RPMI7951 (cell line): ENCODE data around the gene KBTBD6. TPM values are rescaled to one million over a fixed set of nuclear protein-coding genes. Genes with fewer than 3 reads are reported as not detected.
A peak's percentile ranks its signal among the peaks of the same experiment; 100 is the strongest.
"Not testable (repeated sequence)": the region's sequence is repeated elsewhere in the genome, so short reads cannot be mapped to it uniquely, and the experiment has no call there.

ENCODE experiments used
- DNase-seq: peaks from one replicate; pipeline ENCODE4 v3.0.0-alpha.2; 2012; ENCODE audit warnings: low read depth
- total RNA-seq: library from RNA; depleted of rRNA; stranded (reverse); fragments of >200 nt; shearing (Covaris generic); gene quantifications from 2 replicates; pipeline ENCODE4 v1.2.3, GENCODE V29; 2014; rRNA removed

The KBTBD6 gene, protein sequence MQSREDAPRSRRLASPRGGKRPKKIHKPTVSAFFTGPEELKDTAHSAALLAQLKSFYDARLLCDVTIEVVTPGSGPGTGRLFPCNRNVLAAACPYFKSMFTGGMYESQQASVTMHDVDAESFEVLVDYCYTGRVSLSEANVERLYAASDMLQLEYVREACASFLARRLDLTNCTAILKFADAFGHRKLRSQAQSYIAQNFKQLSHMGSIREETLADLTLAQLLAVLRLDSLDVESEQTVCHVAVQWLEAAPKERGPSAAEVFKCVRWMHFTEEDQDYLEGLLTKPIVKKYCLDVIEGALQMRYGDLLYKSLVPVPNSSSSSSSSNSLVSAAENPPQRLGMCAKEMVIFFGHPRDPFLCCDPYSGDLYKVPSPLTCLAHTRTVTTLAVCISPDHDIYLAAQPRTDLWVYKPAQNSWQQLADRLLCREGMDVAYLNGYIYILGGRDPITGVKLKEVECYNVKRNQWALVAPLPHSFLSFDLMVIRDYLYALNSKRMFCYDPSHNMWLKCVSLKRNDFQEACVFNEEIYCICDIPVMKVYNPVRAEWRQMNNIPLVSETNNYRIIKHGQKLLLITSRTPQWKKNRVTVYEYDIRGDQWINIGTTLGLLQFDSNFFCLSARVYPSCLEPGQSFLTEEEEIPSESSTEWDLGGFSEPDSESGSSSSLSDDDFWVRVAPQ
- 9.0 and 9.2 TPM in 2 replicates for total RNA-seq

DNA sequence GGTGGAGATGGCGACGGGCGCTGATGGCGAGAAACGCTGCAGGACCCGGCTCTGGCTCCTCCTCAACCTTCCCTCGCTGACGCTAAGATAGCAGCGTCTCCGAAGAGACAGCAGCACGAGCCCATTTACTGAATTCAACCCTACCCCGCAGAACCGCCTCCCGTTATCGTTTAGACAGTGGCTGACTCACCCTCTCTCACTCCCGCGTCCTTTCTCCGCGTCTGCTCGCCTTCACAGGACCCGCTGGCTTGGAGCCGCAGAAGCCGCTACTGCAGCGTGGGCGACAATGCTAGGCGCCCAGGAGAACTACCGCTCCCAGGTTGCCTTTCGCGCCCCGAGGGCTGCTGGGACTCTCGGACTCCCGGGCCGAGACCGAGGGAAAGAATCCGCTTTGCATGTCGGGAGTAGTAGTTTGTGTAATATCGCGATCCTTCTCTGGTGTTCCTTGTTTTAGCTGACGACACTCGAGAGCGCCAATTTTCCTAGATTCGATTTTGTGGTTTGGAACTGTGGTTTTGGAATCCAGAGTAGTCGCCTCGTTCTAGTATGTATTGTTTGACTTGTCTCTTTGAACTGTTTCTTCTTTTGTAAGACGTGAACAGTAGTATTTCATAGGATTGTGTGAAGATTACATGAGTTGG lies at the start of gene KBTBD6:
TSS of gene KBTBD6 (minus strand) at position 291 of the 641 bp plus-strand sequence. CDS start 291 bp downstream, outside the sequence.
- peak; percentile 98 for DNase-seq

DNA sequence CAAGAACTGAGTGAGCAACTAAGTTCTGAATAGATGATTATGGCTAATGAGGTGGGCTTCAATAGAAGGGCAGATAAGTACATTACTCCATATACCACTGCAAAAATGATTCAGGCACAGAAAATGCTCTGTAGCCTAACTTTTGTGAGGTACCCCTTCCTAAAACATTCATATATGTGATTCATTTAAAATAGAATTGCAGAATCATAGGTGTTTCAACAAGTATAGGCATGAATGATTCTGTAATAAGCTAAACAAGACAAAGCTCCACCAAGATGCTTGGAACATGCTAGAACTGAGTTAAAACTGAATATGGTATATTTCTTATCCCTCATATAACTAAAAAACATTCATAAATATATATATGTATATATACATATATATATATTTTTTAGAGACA lies 49.6 kb upstream of the KBTBD6 start:
- DNase-seq, result no peak

DNA sequence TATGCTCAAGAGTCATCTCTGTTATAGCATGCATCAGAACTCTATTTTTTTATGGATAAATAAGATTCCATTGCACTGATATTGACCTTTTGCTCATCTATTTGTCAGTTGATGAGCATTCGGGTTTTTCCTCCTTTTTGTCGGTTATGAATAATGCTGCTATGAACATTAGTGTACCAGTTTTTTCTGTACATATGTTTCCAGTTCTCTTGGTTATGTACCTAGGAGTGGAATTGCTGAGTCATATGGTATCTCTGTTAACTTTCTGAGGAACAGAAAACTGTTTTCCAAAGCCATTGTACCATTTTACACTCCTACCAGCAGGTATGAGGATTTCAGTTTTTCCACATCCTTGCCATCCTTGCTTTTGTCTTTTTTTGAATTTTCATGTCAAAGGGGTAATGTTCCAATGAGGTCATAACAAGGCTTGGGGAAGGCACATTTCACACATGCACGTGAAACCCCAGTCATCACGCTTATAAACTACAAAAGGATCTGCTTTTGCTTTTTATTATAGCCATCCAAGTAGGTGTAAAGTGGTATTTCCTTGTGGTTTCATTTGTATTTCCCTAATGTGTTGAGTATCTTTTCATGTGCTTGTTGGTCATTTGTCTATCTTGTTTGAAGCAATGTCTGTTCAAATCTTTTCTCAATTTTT lies 47.1 kb upstream of the KBTBD6 start:
- DNase-seq, result peak; percentile 3

DNA sequence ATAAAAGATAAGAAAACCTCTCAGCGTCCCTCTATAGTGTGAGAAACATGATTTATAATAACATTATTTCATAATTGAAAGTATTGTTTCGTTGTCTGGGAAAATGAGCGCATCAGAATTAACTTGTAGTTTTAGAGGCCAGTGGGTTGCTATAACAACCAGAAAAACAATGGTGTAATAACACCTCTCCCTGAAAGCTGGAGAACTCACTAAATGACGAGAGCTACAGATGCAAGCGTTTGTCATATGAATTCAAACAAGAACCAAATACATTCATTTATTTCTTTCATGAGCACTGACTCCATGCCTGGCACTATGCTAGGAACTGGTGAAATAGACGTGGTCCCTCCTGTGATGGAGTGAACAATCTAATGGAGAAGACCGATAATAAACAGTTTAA lies 45.4 kb upstream of the KBTBD6 start:
- DNase-seq, result no peak

DNA sequence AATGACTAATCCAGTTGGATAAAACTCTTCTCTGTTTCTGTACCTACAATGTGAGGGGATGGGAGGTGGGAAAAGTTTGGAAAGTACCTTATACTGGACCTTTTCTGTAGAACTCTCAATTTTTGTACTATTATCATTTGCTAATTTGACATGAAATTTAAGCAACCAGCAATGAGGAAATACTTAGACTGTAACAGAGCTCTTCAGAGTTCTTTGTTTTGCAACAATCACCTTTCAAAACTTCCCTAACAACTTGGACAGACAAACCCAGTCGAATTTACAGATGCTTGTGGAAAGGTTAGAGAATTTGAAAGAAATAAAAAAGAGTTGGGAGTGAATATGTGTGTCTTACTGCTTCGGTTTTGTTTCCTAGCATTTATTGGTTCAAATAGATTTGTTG lies 45.0 kb upstream of the KBTBD6 start:
- DNase-seq, result no peak

DNA sequence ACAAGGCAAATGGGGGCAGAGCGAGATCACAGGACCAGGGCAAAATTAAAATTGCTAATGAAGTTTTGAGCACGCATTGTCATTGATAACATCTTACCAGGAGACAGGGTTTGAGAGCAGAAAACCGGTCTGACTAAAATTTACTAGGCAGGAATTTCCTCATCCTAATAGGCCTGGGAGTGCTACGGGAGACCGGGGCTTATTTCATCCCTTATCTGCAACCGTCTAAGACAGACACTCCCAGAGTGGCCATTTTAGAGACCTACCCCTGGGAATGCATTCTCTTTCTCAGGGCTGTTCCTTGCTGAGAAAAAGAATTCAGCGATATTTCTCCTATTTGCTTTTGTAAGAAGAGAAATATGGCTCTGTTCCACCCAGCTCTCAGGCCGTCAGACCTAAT lies 43.0 kb upstream of the KBTBD6 start:
- DNase-seq, result not testable (repeated sequence)

DNA sequence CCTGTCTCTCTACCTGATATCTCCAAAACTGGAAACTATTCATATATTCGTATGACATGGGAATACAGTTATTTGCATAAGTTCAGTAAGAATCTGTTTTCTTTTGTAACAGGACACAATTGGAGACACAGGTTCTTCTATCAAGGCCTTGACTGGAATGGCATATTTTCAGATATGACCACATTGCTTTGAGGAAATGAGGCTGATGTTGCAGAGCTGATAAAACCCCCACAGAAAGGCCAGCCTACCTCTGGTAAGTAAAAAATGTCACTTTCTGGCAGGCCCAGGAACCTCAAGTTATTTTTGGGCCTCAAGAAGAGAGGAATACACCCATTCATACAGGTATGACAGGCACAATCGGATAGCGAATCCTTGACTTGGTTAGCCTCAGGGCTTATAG lies 29.5 kb upstream of the KBTBD6 start:
- no peak for DNase-seq

DNA sequence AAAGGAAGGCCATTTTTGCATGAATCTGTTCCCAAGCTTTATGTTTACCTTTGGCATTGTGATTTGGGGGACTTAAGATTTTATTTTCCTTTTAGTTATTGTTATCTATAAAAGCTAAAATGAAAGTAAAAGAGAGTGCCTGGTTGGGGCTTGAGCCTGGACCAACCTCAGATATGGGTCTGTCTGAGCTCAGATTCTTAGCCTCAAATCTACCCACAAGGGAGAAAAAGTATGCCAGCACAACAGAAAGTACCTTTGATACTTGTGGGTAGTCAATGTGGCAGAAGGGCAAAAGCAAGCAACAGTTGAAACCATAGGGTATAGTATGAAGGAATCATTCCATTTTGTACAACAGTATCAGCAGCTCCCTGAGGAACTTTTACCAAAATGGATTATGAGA lies 26.6 kb upstream of the KBTBD6 start:
- DNase-seq, result no peak

DNA sequence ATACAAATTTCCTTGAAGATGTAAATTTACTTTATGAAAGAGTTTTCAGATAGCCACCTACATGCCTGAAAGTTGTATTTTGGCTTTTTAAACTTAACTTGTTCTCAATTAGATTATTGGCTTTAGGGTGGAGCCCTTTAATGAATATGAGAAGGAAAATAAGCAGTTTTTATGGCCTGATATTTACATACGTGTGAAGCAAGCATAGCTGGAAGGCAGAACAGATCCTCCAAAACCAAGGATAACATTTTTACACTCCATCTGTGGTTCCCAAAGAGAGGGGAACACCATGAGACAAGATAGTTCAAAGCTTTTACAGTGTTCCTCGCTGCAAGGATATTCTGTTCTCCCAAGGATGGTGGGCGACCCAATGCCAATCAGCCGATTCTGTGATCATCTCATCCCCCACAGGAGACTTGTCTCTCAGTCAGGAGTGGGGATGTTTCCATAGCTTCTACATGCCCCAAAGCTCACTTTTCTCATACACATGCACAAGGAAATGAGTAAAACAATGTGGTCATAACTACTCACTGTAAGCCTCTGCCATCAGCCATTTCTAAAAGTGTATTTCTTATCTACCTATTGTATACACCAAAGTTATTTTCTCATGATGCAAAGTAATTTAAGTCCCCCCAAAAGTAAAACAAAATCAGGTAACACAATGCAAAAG lies 24.6 kb upstream of the KBTBD6 start:
- DNase-seq, result no peak

DNA sequence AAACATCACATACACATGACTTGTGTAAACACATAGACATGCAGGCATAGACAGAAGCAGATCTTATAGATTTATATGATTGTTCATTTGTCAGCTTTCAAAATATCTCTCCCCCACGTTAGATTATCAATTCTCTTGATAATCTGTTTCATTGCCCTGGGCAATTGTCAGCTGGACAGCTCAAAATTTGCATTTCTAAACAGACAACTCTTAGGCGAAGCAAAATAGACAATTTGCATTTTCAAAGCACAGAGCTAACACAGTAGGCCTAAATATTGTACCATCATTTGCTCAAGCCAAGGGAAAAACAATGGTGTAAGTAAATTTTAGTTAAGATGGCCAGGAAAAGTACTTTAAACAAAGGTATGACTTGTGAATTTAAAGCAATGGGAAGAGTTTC lies 24.0 kb upstream of the KBTBD6 start:
- DNase-seq, result no peak

DNA sequence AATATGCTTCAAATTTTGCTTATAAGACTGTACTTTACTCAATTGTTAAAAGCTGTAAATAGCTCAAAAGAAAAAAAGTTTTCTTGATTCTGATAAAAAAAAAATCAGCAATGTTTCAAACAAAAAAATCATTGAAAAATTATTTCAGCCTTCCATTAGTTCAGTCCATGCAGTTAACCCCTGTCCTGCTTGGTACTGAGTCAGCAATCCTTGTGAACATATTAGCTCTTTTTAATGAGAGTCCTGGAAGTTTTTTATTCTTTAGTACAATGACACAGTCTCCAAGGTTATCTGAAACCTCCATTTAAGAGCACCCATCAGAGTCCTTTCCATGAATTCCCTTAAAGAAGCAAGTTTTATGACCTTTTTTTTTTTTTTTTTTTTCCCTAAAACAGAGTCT lies 21.4 kb upstream of the KBTBD6 start:
- no peak for DNase-seq

DNA sequence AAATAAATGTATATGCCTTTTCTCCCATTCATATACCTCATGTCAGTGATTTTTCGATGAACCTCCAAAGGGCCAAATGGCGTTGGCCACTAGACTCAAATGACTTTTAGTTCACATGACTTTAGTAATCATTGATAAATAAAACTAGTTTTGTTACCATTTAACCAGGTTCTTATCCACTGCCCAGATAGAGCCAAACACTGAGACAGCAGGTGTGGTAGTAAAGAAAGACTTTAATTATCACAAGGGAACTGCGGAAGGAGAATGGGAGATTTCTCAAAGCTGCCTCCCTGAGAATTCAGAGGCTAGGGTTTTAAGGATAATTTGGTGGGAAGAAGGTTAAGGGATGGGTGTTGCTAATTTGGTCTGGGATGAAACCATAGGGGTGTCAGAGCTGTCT lies 19.4 kb upstream of the KBTBD6 start:
- no peak for DNase-seq

DNA sequence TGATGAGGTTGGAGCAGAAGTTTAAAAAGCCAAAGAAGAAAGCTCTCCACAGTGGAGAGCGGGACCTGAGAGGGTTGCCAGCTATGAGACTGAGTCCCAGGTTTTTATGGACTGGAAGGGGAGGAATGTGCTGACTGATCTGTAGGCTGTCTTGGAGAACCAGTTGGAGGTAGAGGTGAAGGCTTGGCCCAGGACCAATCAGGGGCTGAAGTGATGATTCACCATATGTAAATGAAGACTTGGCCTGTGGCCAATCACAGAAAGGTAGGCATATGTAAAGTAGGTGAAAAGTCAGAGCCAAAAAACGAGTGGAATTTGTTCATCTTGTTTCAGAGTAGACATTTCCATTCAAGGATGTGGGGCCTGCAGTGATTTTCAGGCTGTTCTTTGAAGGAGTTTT lies 17.5 kb upstream of the KBTBD6 start:
- no peak for DNase-seq

DNA sequence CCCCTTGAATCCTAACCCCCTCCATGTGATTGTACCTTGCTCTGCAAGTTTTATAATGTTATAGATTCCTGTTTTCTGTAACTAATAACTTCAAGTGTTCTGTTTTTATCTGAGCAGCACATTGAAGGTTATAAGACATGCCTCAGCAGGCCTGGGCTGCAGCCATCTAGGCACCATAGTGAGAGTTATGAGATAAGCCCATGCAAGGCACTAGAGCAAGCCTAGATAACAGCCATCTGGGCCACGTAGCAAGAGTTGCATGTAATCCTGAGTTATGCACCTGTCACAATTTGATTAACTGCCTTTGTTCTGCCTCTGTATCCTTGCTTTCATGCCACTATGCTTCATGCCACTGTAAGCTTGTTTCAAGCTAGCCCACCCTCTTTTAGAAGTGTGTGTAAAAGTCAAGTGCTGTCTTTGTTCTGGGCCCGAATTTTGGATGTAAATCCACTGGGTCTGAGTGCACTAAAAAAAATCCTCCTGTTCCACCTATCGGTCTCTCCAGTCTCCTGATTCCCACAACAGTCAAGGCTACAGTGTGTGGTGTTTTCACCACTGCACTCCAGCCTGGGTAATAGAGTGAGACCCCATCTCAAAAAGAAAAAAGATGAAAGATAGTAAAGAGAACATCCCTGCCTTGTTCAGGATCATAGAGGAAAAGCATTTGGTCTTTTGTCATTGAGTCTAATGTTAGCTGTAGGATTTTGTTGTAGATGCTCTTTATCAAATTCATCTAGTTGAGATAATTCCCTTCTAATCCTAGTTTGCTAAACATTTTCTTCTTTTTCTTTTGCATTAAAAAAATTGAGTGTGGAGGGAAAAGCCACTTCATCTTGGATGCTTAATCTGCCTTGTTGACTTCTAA lies 16.0 kb upstream of the KBTBD6 start:
- DNase-seq, result no peak

DNA sequence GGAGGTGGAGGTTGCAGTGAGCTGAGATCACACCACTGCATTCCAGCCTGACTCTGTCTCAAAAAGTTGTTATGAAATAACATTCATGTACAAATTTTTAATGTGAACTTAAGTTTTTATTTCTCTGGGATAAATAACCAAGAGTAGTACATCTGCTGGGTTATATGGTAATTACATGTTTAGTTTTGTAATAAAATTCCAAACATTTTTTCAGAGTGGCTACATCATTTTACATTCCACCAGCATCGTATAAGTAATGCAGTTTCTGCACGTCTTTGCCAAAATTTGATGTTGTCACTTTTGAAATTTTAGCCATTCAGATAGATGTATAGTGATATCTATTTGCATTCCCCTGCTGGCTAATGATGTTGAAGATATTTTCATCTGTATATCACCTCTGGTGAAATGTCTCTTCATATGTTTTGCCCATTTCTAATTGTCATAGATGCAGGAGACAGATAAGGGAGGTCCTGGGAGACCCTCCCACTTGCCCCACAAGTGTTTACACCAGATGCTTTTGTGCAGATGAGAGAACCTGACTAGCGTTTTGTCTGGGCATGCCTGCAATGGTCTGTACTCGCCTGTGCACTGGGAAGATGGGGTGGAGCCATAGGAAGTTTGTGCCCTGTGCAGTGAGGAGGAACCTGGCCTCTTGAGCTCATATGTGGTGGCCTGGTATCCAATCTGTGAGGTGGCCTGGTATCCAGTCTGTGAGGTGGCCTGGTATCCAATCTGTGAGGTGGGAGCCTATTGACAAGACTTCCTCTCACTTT lies 12.7 kb upstream of the KBTBD6 start:
- DNase-seq, result no peak

DNA sequence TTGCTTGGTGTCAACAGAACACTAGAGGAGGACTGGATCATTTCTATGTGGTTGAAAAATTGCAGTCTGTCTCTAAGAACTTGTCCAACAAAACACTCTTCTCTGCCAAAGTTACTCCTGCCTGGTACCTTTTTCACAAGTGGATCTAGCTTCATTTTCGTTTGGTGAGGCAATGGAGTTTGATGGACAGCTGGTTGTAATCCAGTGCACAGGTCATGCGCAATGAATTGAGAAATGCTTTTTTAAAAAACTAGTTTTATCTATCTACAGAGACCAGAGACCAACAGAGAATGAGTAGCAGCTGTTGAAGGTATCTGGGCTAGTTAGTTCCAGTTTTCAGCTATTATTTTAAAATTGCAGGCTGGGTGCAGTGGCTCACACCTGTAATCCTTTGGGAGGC lies 12.0 kb upstream of the KBTBD6 start:
- no peak for DNase-seq

DNA sequence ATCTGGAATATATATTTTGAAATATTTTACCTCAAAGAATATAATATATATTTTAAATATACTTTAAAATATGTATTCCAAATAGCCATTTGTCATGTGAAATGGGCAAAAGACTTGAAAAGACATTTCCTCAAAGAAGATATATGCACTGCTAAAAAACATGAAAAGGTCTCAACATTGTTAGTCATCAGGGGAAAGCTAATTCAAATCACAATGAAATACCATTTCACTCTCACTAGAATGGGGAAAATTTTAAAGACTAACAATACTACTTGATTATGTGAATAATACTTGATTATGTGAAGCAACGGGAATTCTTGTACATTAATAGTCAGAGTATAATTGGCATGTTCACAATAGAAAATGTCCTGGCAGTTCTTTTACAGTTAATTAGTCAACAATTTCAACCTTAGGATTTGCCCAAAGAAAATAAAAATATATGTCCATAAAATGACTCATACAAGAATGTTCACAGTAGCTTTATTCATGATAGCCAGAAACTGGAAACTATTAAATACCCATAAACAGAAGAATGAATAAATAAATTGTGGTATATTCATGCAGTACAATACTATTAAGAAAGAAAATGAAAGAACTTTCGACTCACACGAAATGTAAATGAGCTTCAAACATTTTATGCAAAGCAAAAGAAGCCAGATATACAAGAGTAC lies 6.8 kb upstream of the KBTBD6 start:
- no peak for DNase-seq

DNA sequence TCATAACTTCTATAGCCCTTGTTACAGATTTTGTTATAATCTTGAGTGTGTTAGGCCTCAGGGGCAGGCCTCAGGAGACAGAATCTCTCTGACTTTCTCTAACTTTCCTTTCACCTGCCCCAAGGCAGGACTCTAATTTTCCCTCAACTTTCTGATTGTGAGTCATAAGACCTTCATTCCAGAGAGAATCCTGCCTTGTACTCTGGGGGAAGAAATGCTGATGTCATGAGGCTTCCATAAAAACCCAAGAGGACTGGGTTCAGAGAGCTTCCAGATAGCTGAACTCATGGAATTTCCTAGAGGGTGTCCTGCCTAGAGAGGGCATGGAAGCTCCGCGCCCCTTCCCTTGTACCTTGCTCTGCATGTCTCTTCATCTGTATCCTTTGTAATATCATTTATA lies 5.3 kb upstream of the KBTBD6 start:
- peak; percentile 60 for DNase-seq

DNA sequence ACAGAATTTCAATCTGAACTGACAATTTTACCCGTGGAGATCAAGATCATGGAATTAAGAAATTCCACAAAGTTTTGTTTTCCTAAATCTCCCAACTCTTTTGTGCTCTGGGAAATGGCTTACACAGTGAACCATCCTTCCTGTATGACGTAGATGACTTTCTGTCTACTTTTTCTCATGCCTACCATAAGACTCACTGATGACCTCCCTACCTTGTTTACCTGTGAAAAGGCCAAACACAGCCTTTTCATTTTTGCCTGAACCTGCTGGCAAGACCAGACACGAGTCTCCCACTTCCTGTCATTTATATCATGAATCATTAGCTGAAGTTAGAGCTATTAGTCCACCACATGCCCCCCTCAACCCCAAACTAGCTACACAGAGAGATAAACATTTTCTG lies 4.6 kb upstream of the KBTBD6 start:
- DNase-seq, result no peak
